HS-27A (cell line): ENCODE data around the gene RANBP1.

Source experiments
- DNase-seq: peaks from one replicate; pipeline ENCODE4 v3.0.0-alpha.2; 2012; ENCODE audit warnings: low read depth, missing footprints

The RANBP1 gene

DNA sequence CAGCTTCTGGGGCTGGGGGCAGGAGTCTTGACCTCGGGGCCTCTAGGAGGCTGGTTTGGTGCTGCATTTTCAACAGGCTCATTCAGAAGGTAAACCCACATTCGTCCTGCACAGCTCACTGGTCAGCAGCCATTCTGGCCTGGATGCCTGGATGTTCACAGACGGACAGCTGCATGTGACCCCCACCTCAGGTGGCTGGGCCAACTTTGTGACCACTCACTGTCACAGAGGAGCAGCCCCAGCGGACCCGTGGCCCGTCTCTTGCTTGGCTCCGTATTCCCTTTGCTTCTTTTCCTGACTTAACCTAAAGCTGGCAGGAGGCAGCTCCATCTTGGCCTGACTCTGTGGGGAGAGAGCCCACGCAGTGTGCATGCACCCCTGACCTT lies 27.6 kb upstream of the RANBP1 start:
- DNase-seq, result no peak

DNA sequence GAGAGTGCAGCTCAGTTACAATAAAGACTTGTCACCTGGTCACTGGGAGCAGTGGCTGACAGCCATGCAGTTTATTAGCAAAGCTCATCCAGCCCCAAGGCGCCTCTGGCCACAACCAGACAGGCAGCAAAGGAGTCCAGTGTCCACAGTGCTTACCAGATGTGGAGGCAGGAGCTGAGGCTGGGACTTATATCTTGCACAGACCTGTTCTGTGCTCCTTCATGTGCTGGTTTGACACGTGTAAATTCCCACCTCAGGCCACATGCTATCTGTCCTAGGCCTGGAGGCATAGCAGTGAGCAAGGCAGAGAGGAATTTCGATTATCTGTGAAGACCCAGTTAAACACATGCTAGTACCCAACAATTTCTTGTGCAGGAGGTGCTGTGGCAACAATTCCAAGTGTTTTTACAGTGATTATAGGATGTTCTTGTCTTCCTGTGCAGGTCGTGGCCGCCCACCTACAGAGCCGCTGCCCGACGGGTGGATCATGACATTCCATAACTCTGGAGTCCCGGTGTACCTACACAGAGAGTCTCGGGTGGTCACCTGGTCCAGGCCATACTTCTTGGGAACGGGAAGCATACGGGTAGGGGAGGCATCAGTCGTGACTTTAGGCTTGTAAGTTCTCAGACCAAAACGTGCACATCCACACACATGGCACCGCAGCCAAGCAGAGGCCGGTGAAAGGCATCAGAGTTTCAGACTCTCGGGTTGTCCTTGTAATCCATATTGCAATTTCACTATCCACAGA lies 26.5 kb upstream of the RANBP1 start:
- no peak for DNase-seq

DNA sequence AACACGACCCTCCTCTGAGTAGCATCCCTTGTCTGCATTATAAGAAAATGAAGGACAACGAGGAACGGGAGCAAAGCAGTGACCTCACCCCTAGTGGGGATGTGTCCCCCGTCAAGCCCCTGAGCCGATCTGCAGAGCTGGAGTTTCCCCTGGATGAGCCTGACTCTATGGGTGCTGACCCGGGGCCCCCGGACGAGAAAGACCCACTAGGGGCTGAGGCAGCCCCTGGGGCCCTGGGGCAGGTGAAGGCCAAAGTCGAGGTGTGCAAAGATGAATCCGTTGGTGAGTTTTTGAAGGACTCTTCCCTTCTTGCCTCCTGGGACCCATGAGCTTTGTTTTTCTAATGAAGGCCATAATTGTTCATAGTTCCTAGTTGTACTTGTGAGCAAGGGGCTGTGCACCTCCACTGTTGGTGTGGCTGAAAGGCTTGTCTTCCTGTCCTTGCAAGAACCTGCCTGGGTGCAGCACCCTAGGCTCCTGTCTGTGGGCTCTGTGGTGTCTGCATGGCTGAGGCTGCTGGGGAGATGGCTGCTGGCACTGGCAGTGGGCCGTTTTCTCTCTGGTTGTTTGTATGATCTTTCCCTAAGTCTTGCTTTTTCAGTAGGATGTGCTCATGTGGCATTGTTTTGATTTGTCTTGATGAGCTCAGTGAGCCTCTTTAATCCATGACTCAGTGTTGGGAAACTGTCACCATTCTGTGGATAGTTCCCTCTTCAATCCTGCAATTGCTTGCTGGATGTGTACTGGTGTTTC lies 25.8 kb upstream of the RANBP1 start:
- no peak for DNase-seq

DNA sequence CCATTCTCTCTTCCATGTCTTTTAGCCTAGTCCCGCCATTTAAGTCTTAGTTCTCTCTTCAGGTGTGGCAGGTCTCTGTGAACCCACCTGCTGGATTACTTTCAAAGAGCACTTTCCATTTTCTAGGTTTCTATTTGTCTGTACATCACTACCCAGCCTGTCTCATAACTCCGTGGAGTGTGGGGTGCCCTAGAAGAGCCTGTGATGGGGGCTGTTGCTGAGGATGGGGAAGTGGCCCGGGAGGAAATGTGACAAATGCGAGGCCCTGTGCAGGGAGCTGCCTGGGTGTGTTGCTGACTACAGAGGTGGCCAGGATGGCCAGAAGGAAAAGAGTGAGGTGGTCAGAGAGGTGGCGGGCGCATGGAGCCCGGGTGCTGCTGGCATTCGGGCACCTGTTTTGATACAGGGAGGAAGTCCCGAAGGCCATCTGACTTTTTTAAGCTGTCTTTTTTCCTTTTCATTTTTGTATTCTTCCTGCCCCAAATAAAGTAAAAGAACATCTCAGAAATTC lies 25.1 kb upstream of the RANBP1 start:
- no peak for DNase-seq

DNA sequence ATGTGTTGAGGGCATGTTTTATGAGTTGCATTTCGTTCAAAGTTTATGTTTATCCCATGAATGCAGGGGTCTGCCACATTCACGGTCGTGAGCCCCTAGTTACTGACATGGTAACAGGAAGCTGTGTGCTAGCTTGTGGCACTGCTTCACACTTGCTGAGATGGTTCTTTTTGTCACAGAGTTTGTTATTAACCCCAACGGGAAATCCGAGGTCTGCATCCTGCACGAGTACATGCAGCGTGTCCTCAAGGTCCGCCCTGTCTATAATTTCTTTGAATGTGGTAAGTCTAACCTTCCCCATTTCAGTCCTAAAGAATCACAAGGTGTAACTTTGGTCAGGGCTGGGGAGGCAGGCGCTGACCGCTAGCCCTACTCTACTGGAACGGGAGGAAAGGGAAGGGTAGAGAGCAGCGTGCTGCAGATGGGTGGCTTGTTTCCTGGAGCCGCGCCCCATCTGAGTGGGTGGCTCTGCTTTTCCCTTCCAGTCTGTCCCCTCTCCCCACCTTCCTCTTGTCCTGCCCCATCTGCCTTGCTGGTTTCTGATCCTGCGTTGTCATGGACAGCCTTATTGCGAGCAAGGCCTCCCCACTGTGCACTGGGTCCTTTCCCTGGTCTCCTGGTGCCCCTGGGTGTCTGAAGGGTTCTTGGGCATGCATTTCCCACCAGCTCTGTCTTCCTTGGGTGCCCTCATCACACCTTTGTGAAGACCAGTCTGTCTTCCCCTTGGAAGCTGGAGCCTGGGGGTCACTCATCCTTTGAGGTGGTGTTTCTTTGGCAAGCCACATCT lies 24.0 kb upstream of the RANBP1 start:
- DNase-seq, result no peak

DNA sequence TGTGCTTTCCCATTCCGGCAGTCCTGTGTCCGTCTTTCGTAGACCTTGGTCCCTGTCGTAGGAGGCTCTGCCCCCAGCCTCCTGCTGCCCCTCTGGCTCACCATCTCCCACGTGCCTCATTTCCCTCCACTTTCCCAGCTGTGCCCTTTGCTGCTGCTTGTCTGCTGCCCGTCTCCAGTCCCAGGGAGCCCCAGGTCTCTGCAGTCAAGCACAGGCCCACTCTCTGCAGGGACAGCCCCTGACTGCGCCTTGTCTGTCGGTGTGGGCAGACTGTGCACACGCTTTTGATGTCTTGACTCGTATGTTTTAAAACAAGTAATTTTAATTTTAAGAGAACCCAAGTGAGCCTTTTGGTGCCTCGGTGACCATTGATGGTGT lies 23.4 kb upstream of the RANBP1 start:
- DNase-seq, result no peak

DNA sequence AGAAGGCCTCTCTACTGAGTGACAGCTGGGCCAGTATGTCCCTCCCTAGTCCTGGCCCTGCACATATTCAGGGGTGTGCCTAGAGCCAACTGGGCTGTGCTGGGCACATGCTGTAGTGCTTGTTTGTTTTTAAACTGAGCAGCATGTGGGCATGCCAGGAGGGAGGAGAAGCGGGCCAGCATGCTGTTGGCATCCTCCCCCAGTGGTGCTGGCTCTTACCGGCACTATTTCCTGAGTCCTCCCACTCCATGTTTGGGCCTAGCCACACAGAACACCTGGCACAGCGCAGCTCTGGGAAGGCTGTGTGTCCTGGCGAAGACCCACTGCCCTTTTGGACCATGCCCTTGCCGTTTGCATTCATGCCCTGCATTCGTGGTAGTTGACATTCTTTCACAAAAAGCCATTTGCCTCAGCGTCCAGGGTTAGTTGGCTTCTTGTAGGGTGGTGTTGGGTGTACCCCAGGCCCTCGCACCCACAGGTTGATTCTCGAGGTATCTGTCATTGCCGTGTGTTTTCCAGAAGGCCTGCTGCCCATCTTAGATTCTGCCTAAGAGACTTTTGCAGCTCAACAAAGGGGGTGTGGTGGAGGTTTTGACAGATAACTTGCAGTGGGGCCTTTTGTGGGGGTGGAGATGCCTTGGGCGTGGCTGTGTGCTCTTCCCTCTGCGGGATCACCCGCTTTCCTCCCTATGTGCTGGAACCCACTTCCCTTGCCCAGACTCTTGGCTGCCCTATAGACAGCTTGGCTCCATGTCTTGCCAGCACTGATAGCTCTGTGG lies 22.3 kb upstream of the RANBP1 start:
- DNase-seq, result no peak

DNA sequence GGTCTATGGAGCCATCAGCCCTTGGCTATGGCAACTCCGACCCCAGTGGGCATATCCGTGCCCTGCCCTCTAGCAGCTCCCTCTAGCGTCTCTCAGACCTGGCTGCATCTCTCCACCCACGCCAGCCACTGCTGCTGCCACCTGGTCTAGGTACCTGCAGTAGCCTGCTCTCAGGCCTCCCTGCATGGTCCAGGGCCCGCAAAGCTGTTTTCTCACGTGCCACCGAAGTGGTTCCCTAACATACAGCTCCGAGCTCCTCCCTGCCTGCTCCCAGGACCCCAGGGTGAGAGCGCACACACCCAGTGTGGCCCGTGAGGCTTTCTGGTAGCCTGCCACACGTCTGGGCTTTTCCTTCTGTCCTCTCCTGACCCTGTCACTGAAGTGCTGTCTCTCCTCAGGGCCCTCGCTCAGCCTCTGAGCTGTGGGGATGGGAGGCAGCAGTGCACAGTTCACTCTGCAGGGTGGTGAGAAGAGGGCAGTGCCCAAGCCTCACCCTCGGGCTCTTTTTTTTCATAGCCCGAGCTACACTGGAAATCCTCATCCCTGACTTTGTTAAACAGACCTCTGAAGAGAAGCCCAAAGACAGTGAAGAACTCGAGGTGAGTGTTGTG lies 21.6 kb upstream of the RANBP1 start:
- no peak for DNase-seq

DNA sequence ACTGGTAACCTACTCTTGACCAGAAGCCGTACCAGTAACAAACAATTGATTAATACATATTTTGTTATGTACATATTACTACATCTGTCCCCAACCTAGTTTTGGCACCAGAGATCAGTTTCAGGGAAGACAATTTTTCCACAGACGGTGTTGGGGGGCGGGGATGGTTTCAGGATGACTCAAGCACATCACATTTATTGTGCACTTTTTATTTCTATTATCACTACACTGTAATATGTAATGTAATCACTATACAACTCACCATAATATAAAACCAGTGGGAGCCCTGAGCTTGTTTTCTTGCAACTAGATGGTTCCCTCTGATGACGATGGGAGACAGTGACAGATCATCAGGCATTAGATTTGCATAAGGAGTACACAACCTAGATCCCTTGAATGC lies 20.4 kb upstream of the RANBP1 start:
- DNase-seq, result no peak

DNA sequence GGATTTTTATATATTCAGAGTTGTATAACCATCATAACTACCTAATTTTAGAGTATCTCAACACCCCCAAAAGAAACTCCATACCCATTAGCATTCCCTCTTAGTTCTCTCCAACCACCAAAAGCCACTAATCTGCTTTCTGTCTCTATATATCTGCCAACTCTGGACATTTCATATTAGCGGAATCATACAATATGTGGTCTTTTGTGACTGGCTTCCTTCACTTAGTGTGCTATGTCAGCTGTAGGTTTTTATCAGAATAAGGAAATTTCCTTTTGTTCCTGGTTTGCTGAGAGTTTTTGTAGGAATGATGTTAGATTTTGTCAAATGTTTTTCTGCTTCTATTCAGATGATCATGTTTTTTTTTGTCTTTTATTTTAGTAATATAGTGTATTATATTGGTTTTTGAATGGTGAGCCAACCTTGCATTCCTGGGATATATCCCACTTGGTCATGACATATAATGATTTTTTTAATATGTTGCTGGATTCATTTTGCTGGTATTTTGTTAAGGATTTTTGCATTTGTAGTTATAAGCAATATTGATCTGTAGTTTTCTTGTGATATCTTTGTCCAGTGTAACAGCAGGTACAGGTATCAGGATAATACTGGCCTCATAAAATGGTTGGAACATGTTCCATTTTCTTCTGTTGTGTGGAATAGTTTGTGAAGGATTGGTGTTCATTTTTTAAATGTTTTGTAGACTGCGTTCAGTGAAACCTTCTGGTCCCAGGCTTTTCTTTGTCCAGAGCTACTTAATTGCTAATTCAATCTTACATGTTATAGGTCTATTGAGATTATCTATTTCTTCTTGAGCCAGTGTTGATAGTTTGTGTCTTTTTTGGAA lies 19.1 kb upstream of the RANBP1 start:
- no peak for DNase-seq

DNA sequence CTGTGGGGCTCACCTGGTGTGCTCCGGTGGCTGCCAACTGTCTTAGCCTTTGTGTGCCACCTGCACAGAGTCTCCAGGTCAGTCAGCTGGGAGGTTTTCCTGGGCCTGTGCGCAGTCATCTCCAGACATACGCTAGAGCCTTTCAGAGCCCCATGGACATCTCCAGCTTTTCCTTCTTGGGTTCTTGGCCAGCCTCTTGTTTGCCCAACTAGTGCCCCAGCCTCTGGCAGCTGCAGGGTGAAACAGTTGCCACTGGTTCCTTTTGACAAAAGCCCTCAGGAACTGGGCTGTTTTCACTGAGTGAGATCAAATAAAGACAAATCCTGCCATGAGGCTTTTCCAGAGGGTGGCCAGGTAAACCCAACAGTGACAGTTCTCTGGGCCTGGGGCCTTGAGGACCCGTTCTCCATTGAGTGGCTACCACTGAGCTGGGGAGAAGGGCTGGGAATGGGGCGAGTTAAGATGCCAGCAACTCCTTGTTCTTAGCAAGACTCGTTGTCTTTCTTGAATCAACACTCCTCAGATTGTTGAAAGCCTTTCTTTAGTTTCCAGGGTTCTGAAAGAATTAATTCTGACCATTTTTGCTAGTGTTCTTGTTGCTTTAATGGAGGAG lies 16.7 kb upstream of the RANBP1 start:
- no peak for DNase-seq

DNA sequence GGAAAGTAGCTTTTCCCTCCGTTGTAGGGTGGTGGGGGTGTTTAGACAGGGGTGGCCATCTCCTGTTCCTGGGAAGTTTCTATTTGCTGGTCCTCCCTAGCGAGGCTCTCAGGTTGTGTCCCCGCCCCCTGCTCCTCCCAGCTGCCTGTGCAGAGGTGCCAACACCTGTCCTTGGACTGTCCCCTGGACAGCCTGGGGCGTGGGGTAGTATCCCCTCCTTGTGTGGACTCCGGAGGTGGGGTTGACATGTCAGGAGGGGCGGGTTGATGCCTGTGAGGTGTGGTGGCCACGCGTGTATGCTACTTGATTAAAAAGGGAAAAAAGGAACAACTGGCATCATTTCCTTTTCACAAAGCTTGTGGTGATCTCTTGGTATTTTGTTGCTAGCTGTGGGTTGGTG lies 14.3 kb upstream of the RANBP1 start:
- DNase-seq, result no peak

DNA sequence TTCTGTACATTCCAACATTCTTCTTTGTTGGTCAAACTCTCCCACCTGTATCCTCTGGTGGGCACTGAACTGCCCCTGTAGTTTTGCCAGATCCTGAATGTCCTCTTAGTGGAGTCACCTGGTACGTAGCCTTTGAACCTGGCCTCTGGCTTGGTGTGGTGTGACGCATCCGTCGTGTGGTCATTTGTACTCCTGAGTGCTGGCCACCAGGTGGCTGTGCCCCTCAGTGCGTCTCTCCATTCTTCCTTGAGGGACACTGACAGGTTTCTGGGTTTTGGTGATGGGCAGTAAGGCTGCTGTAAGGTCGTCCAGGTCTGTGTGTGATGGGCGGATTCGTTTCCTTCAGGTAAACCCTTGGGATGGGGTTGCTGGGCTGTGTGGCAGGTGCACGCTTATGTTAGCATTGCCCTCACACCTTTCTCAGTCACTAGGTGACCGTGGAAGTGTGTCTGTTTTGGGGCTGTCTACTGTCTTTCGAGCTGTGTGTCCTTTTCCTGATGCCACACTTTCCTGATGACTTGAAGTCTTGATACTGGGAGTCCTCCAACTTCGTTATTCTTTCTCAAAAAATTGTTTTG lies 13.6 kb upstream of the RANBP1 start:
- DNase-seq, result no peak

DNA sequence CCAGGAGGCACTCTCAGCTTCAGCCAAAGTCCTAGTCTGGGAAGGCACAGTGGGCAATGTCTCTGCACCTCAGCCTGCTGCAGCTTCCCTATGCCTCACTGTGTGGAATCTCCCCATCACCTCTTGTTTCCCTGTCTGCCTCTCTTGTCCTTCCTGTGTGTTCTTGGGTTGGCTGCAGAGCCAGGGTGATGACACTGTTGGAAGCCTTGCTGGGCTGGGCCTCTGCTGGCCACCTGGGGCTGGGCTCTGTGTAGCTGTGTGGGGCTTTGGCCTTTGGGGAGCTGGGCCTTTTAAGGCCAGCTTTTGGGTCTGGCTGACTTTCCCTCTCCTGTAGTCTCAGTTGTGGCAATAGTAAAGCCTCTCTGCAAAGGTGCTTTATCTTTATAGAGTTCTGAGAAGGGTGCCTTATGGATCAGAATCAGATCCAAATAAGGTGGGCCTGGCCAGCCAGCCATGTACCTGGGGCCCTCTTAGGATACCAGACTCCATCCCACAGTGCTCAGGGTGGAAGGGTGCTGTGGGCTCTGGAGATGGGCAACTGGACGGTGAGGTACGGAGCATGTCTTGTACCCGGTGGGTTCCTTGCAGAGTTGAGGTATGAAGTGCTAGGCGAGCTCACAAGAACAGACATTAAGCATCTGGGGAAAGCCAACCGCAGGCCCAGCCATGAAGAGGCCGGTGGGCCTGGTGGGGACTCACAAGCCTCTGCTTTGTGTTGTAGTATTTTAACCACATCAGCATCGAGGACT lies 10.3 kb upstream of the RANBP1 start:
- DNase-seq, result no peak

DNA sequence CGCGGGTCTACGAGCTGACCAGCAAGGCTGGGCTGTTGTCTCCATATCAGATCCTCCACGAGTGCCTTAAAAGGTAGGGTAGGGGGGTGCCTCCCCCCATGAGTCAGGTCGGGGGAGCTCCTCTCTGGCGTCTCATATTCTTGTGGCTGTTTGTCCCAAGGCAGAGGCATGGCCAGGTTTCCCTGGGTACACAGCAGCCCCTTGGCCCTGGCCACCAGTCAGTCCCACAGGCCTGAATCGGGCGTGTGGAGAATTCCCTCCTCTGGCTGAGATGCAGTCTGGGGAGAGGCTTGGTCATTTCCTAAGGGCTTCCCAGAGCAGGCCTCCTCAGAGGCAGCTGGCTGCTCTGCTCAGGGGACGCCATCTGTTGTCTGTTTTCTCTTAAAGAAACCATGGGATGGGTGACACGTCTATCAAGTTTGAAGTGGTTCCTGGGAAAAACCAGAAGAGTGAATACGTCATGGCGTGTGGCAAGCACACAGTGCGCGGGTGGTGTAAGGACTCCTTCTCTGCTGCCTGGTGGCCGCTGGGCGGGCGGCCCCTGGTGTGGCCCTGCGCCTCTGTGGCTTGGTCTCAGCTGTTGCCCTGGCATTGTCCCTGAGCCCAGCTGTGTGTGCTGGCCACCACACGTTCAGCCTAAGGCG lies 9.6 kb upstream of the RANBP1 start:
- DNase-seq, result no peak

DNA sequence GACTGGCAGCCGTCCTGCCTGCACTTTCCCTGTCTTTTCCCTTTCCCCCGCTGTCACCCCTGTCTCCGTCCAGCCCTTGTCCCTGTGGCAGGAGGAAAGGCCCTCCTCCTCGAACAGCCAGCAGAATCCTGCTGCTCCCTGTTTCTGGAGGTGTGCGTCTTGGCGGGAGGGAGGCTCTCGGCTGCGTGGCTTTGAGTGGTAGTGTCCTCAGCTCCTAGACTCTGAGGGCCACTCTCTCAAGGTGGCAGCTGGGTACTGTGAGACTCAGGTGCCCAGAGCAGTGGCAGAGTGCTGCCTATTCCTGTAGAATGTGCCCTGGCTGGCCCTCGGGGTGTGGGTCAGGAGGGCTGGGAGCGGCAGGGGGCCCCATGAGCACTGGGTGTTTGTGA lies 9.1 kb upstream of the RANBP1 start:
- no peak for DNase-seq

DNA sequence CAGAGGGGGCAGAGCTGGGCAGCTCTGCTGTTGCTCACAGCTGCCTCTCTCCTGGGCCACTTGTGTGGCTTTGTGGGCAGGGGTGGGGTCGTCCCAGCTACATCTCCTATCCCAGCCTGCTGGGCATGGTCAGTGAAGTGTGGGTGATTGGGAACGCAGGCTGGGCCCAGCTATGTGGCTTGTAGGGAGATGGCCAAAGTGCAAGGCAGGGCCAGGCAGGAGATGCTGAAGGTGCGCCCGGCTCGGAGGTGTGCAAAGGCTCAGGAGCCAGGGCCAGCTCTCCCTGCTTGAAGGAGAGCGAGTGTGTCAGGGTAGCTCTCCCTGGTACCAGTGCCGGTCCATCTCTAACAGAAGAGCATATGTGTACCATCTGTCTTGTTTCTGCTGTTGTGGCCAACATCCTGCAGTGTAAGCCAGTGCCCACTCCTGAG lies 8.4 kb upstream of the RANBP1 start:
- no peak for DNase-seq

DNA sequence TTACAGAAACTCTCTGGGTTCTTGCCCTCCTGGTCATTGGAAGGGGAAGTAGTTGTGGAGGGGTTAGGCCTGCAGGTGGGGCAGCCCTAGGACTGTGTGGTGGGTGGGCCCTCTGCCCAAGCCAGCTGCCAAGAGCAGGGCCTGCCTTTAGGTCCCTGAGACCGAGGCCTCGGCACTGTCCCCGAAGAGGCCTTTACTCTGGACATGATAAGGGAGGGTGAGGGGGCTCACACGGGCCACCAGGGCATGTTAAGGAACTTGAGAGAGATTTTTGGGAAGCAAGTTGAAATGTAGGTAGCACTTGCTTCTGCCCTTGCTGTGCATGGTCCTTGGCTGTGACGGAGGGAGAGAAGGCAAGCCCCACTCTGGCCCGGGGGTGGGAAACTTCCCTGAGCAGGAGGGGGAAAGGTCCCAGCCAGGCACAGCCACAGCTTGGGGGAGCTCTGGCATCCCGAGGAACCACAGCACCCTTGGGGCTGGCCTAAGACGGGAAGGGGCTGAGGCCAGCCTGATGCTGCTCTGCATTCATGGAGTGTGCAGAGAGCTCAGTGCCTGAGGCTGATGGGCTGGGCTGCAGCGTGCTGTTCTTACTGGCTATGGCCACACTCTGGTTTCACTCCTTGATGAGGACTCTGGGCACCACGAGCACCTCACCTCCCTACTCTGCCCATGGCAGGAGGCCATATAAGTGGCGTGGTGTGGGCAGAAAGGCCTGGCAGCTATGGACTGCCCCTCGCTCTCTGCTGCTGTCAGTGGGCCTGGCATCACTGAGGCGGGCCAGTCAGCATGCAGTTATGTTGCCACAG lies 7.8 kb upstream of the RANBP1 start:
- no peak for DNase-seq
